Trophoblast cell (in vitro differentiated cells and primary cell): Measurements from ENCODE around the gene ZNF71.

Experiments used
- DNase-seq, 2 donors: peaks; one replicate each; pipeline ENCODE4 v3.0.0-alpha.2; 2016
- H2AFZ ChIP-seq: 2 replicates; pipeline ENCODE4 v1.6.1; 2013; ENCODE audit warnings: low read length, moderate library complexity, mild to moderate bottlenecking; ENCODE audit not compliant: insufficient read depth, poor library complexity
- H2AK5ac ChIP-seq: 2 replicates; pipeline ENCODE4 v1.6.1; 2013; ENCODE audit warnings: mild to moderate bottlenecking, low read length
- H2BK120ac ChIP-seq: 2 replicates; pipeline ENCODE4 v1.6.1; 2013; ENCODE audit warnings: low read length, mild to moderate bottlenecking, moderate library complexity; ENCODE audit not compliant: insufficient read depth, poor library complexity
- H2BK12ac ChIP-seq: 2 replicates; pipeline ENCODE4 v1.6.1; 2013; ENCODE audit warnings: mild to moderate bottlenecking, low read length, moderate library complexity
- H2BK5ac ChIP-seq: 2 replicates; pipeline ENCODE4 v1.6.1; 2013; ENCODE audit warnings: low read length, low read depth, moderate library complexity, mild to moderate bottlenecking; ENCODE audit not compliant: poor library complexity
- H3K14ac ChIP-seq: 2 replicates; pipeline ENCODE4 v1.6.1; 2013; ENCODE audit warnings: mild to moderate bottlenecking, low read length
- H3K18ac ChIP-seq: 2 replicates; pipeline ENCODE4 v1.6.1; 2013; ENCODE audit warnings: mild to moderate bottlenecking, low read length
- H3K23ac ChIP-seq: 2 replicates; pipeline ENCODE4 v1.6.1; 2013; ENCODE audit warnings: low read length
- H3K27ac ChIP-seq: 2 replicates; pipeline ENCODE4 v1.5.1; 2013; ENCODE audit warnings: low read depth, mild to moderate bottlenecking, inconsistent platforms, low read length, moderate library complexity
- H3K27me3 ChIP-seq: 2 replicates; pipeline ENCODE4 v1.6.1; 2013; ENCODE audit warnings: inconsistent platforms, mild to moderate bottlenecking, low read length, moderate library complexity; ENCODE audit not compliant: insufficient read depth
- H3K36me3 ChIP-seq, 2 experiments: 1 replicate in 1 of 2; 2 replicates in 1 of 2; pipeline ENCODE4 v1.6.1; 2013; ENCODE audit warnings: low read length in 2 of 2, mild to moderate bottlenecking in 2 of 2, moderate library complexity in 1 of 2; ENCODE audit not compliant: insufficient read depth in 2 of 2, control insufficient read depth in 1 of 2
- H3K4ac ChIP-seq: 2 replicates; pipeline ENCODE4 v1.6.1; 2013; ENCODE audit warnings: low read depth, mild to moderate bottlenecking, low read length, moderate library complexity
- H3K4me1 ChIP-seq, 2 experiments: 1 replicate in 1 of 2; 2 replicates in 1 of 2; pipeline ENCODE4 v1.6.1; 2013; ENCODE audit warnings: low read length in 2 of 2, mild to moderate bottlenecking in 2 of 2, moderate library complexity in 1 of 2; ENCODE audit not compliant: insufficient read depth in 2 of 2, control insufficient read depth in 1 of 2
- H3K4me2 ChIP-seq: 2 replicates; pipeline ENCODE4 v1.6.1; 2013; ENCODE audit warnings: inconsistent platforms, mild to moderate bottlenecking, low read length, moderate library complexity
- H3K4me3 ChIP-seq: 2 replicates; pipeline ENCODE4 v1.5.1; 2013; ENCODE audit warnings: mild to moderate bottlenecking, low read depth, low read length, inconsistent platforms
- H3K79me1 ChIP-seq: one replicate; pipeline ENCODE4 v1.6.1; 2013; ENCODE audit warnings: low read length
- H3K79me2 ChIP-seq: 2 replicates; pipeline ENCODE4 v1.6.1; 2013; ENCODE audit warnings: low read length, mild to moderate bottlenecking; ENCODE audit not compliant: control insufficient read depth, insufficient read depth, poor library complexity
- H3K9ac ChIP-seq: 2 replicates; pipeline ENCODE4 v1.6.1; 2013; ENCODE audit warnings: mild to moderate bottlenecking, low read length
- H3K9me3 ChIP-seq: 2 replicates; pipeline ENCODE4 v1.6.1; 2013; ENCODE audit warnings: low read depth, mild to moderate bottlenecking, control low read depth, inconsistent platforms, low read length; ENCODE audit not compliant: insufficient read depth
- H4K12ac ChIP-seq: 2 replicates; pipeline ENCODE4 v1.6.1; 2013; ENCODE audit warnings: low read depth, mild to moderate bottlenecking, low read length, moderate library complexity
- H4K8ac ChIP-seq: 2 replicates; pipeline ENCODE4 v1.6.1; 2013; ENCODE audit warnings: low read depth, mild to moderate bottlenecking, low read length, moderate library complexity
- H4K91ac ChIP-seq: one replicate; pipeline ENCODE4 v1.6.1; 2013; ENCODE audit warnings: low read depth, mild to moderate bottlenecking, low read length, moderate library complexity
- WGBS: extraction: QIAGEN DNeasy Blood & Tissue Kit; methylation state at CpG from one replicate; pipeline ENCODE4 v1.1.7; 2013; ENCODE audit warnings: missing lambda C conversion rate; ENCODE audit not compliant: insufficient read length, insufficient coverage; ENCODE audit errors: extremely low coverage; 5-methylcytosine and 5-hydroxymethylcytosine counted together

ZNF71 gene

GRCh38 chr19:56643460-56643955 is 48.4 kb downstream of the ZNF71 start:
- Histone ChIP-seq H3K79me1 (no peaks in the 10 kb centered on the region), H3K9ac (no peak overlapping the region), H3K27ac (no peak overlapping the region), H3K9me3 (peaks cover 26% of the 10 kb centered on the region), H3K4me1 (no peaks in the 10 kb centered on the region), H3K4ac (no peak overlapping the region), H3K4me3 (no peak overlapping the region), H3K36me3 (no peaks in the 10 kb centered on the region), H2AK5ac (no peak overlapping the region), H2BK12ac (no peak overlapping the region), H3K4me2 (no peak overlapping the region), H4K91ac (no peak overlapping the region), H3K23ac (no peak overlapping the region), H4K12ac (no peak overlapping the region), H4K8ac (no peak overlapping the region), H2BK120ac (no peak overlapping the region), H2BK5ac (no peak overlapping the region), H3K18ac (no peak overlapping the region), H3K79me2 (no peaks in the 10 kb centered on the region), H3K27me3 (no peaks in the 10 kb centered on the region), H2AFZ (no peak overlapping the region), H3K14ac (no peak overlapping the region)
- DNase-seq: no peak
- no CpG with 5 or more reads among the region's 25 CpGs for WGBS

GRCh38 chr19:56654151-56654550 is 59.0 kb downstream of the ZNF71 start:
- DNase-seq: no peak
- H4K12ac ChIP-seq: no peak overlapping the region
- no peak overlapping the region for H3K4ac ChIP-seq
- peaks cover 26% of the 10 kb centered on the region for H3K9me3 ChIP-seq
- no peaks in the 10 kb centered on the region for H3K36me3 ChIP-seq
- no peak overlapping the region for H2AFZ ChIP-seq
- no peak overlapping the region for H4K91ac ChIP-seq
- no peak overlapping the region for H3K18ac ChIP-seq
- H3K23ac ChIP-seq: no peak overlapping the region
- H2BK120ac ChIP-seq: no peak overlapping the region
- no peak overlapping the region for H3K27ac ChIP-seq
- no peaks in the 10 kb centered on the region for H3K79me1 ChIP-seq
- H3K14ac ChIP-seq: no peak overlapping the region
- H3K4me1 ChIP-seq: no peaks in the 10 kb centered on the region
- H3K27me3 ChIP-seq: no peaks in the 10 kb centered on the region
- no peak overlapping the region for H2BK5ac ChIP-seq
- no peaks in the 10 kb centered on the region for H3K79me2 ChIP-seq
- H2AK5ac ChIP-seq: no peak overlapping the region
- H3K4me3 ChIP-seq: no peak overlapping the region
- WGBS: no CpG with 5 or more reads among the region's 3 CpGs
- H2BK12ac ChIP-seq: no peak overlapping the region
- H4K8ac ChIP-seq: no peak overlapping the region
- no peak overlapping the region for H3K4me2 ChIP-seq
- H3K9ac ChIP-seq: no peak overlapping the region

GRCh38 chr19:56660381-56661107 is 65.4 kb downstream of the ZNF71 start:
- Histone ChIP-seq H3K79me1 (no peaks in the 10 kb centered on the region), H3K14ac (no peak overlapping the region), H4K91ac (no peak overlapping the region), H2BK5ac (no peak overlapping the region), H3K23ac (no peak overlapping the region), H3K18ac (no peak overlapping the region), H3K4me3 (no peak overlapping the region), H3K9me3 (peaks cover 42% of the 10 kb centered on the region), H2BK12ac (no peak overlapping the region), H2AFZ (no peak overlapping the region), H3K27ac (no peak overlapping the region), H4K8ac (no peak overlapping the region), H3K4me2 (no peak overlapping the region), H2AK5ac (no peak overlapping the region), H3K79me2 (no peaks in the 10 kb centered on the region), H3K4me1 (no peaks in the 10 kb centered on the region), H3K4ac (no peak overlapping the region), H3K36me3 (no peaks in the 10 kb centered on the region), H4K12ac (no peak overlapping the region), H3K27me3 (no peaks in the 10 kb centered on the region), H3K9ac (no peak overlapping the region), H2BK120ac (no peak overlapping the region)
- no CpG with 5 or more reads among the region's 32 CpGs for WGBS
- DNase-seq: peak in 1 of 2 donors; percentile 33

- Histone ChIP-seq H4K12ac (no peak overlapping the region), H3K27me3 (no peaks in the 10 kb centered on the region), H3K79me1 (no peaks in the 10 kb centered on the region), H2BK12ac (no peak overlapping the region), H3K9me3 (peaks cover 42% of the 10 kb centered on the region), H2AK5ac (no peak overlapping the region), H3K27ac (no peak overlapping the region), H3K4me1 (no peaks in the 10 kb centered on the region), H3K4ac (no peak overlapping the region), H2BK5ac (no peak overlapping the region), H3K18ac (no peak overlapping the region), H3K4me3 (no peak overlapping the region), H2BK120ac (no peak overlapping the region), H3K23ac (no peak overlapping the region), H3K14ac (no peak overlapping the region), H2AFZ (no peak overlapping the region), H4K91ac (no peak overlapping the region), H4K8ac (no peak overlapping the region), H3K36me3 (no peaks in the 10 kb centered on the region), H3K4me2 (no peak overlapping the region), H3K9ac (no peak overlapping the region), H3K79me2 (no peaks in the 10 kb centered on the region)
- WGBS: no CpG with 5 or more reads among the region's 3 CpGs
- DNase-seq: no peak
These were observed 66.1 kb downstream of the ZNF71 start for GRCh38 chr19:56661248-56661647.
